Measurements from ENCODE around the gene ATP1B3. TPM values are rescaled to one million over a fixed set of nuclear protein-coding genes. Genes with fewer than 3 reads are reported as not detected.
"Not testable (repeated sequence)": the region's sequence is repeated elsewhere in the genome, so short reads cannot be mapped to it uniquely, and the experiment has no call there.

ATP1B3 gene
- total RNA-seq, 1 donor from 2014 or later = 147 TPM

- H3K4me1 Mint-ChIP-seq = peaks cover 8% of the 10 kb centered on the region
- no peaks in the 10 kb centered on the region for H3K36me3 Mint-ChIP-seq (ENCODE audit: low read depth)
- TF ChIP-seq CTCF (conservative IDR thresholded peaks at IDR 0.05) = no peak
- no peaks in the 10 kb centered on the region for H3K9me3 Mint-ChIP-seq
- H3K27ac Mint-ChIP-seq (ENCODE audit: unreplicated experiment) = no peak overlapping the region
- H3K27me3 Mint-ChIP-seq (ENCODE audit: low read depth) = no peaks in the 10 kb centered on the region
- no peak overlapping the region for H3K4me3 Mint-ChIP-seq
- DNase-seq (ENCODE audit: low read depth, low spot score) = no peak
These were observed 30.9 kb upstream of the ATP1B3 start for GRCh38 chr3:141845407-141846049.

DNA sequence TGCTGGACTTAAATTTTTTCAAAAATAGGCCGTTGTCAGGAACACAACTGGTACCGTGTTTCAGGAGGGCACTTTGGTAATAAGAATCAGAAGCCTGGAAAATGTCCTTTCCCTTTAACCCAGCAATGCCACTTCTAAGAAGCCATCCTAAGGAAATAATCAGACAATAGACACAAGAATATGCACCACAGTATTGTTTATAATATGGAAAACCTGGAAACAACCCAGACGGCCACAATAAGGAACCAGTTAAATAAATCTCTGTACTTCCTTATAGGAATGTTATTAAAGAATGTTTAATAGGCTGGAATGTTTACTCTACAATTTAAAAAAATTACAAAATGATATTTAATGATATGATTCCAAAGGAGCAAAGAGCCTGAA, 30.4 kb upstream of the ATP1B3 start:
- H3K27ac Mint-ChIP-seq (ENCODE audit: unreplicated experiment) = no peak overlapping the region
- H3K4me3 Mint-ChIP-seq = no peak overlapping the region
- H3K9me3 Mint-ChIP-seq = no peaks in the 10 kb centered on the region
- no peaks in the 10 kb centered on the region for H3K27me3 Mint-ChIP-seq (ENCODE audit: low read depth)
- peaks cover 3% of the 10 kb centered on the region for H3K4me1 Mint-ChIP-seq
- DNase-seq (ENCODE audit: low read depth, low spot score) = no peak
- no peaks in the 10 kb centered on the region for H3K36me3 Mint-ChIP-seq (ENCODE audit: low read depth)
- no peak for TF ChIP-seq CTCF (conservative IDR thresholded peaks at IDR 0.05)

DNA sequence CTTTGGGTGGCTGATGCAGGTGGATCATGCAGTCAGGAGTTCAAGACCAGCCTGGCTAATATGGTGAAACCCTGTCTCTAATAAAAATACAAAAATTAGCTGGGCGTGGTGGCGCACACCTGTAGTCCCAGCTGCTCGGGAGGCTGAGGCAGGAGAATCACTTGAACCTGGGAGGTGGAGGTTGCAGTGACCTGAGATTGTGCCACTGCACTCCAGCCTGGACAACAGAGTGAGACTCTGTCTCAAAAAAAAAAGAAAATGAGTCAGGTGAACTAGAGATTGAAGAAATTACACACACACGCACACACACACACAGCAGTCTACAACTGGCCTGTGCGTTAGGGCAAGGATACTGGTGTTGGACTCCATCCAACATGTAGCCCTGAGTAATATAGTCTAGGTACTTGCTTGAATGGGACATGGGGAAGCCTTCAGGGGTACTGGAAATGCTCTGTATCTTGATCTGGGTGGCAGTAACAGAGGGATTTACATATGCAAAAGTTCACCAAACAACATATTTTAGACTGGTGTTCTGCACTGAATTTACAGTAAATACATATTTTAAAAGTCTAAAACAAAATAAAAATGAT, 28.2 kb upstream of the ATP1B3 start:
- H3K4me3 Mint-ChIP-seq; DNase-seq (ENCODE audit: low read depth, low spot score); H3K9me3 Mint-ChIP-seq; H3K4me1 Mint-ChIP-seq; H3K36me3 Mint-ChIP-seq (ENCODE audit: low read depth); H3K27me3 Mint-ChIP-seq (ENCODE audit: low read depth); H3K27ac Mint-ChIP-seq (ENCODE audit: unreplicated experiment): not testable (repeated sequence)

GRCh38 chr3:141849056-141849815, 27.2 kb upstream of the ATP1B3 start:
- Mint-ChIP-seq H3K27ac (ENCODE audit: unreplicated experiment) (no peak overlapping the region), H3K36me3 (ENCODE audit: low read depth) (no peaks in the 10 kb centered on the region), H3K9me3 (no peaks in the 10 kb centered on the region), H3K4me3 (no peak overlapping the region), H3K27me3 (ENCODE audit: low read depth) (no peaks in the 10 kb centered on the region), H3K4me1 (no peaks in the 10 kb centered on the region)
- TF ChIP-seq CTCF (conservative IDR thresholded peaks at IDR 0.05) = no peak
- DNase-seq (ENCODE audit: low read depth, low spot score) = no peak

DNA sequence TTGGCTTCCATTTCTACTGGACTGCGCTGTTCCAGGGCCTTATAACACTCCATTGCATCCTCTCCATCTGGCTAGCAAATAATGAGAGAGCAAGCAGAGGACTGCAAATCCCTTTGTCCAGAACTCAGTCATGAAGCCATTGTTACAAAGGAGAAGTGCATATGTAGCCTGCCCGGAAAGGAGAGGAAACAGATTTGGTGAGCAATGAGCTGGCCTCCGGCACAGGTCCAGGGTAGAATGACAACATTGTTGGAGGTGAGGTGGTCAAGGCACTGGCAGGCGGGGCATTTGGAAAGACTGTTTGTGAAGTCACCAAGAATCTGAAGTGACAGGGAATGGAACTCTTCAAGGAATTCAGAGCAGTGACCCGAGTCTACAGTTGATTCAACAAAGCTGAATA, 25.0 kb upstream of the ATP1B3 start:
- no peak overlapping the region for H3K27ac Mint-ChIP-seq (ENCODE audit: unreplicated experiment)
- no peak for DNase-seq (ENCODE audit: low read depth, low spot score)
- H3K4me3 Mint-ChIP-seq = no peak overlapping the region
- no peak for TF ChIP-seq CTCF (conservative IDR thresholded peaks at IDR 0.05)
- H3K4me1 Mint-ChIP-seq = no peaks in the 10 kb centered on the region
- H3K27me3 Mint-ChIP-seq (ENCODE audit: low read depth) = no peaks in the 10 kb centered on the region
- no peaks in the 10 kb centered on the region for H3K36me3 Mint-ChIP-seq (ENCODE audit: low read depth)
- no peaks in the 10 kb centered on the region for H3K9me3 Mint-ChIP-seq

DNA sequence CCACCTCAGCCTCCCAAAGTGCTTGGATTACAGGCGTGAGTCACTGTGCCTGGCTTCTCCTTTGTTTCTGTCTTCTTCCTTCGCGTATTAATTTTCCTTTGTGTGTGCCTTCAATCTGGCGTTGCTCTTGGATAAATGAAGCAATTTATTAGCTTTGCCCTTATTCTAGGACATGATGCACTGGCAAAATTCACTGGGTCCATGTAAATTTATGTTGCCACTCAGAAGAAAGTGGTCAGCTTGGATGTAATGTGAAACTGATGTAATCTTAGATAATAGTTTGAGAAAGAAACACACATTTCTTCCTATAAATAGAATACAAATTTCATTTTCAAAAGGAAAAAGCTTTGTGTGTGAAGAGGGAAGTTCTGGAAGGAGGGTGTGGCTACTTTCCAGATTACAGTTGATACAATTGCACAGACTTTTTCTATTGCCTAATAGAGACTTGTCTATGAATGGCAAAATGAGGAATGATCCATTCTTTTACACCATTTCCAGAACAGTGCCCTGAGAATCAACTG, 23.3 kb upstream of the ATP1B3 start:
- no peak for TF ChIP-seq CTCF (conservative IDR thresholded peaks at IDR 0.05)
- no peaks in the 10 kb centered on the region for H3K27me3 Mint-ChIP-seq (ENCODE audit: low read depth)
- no peaks in the 10 kb centered on the region for H3K9me3 Mint-ChIP-seq
- H3K4me1 Mint-ChIP-seq = peaks cover under 1% of the 10 kb centered on the region
- H3K36me3 Mint-ChIP-seq (ENCODE audit: low read depth) = no peaks in the 10 kb centered on the region
- no peak overlapping the region for H3K27ac Mint-ChIP-seq (ENCODE audit: unreplicated experiment)
- no peak overlapping the region for H3K4me3 Mint-ChIP-seq
- no peak for DNase-seq (ENCODE audit: low read depth, low spot score)

Measured in neural crest cell (in vitro differentiated cells).